Aorta (tissue), 5 donors: ENCODE results near the gene PROC. TPM values are rescaled to one million over a fixed set of nuclear protein-coding genes. Genes with fewer than 3 reads are reported as not detected.
A peak's percentile ranks its signal among the peaks of the same experiment; 100 is the strongest.
"Not testable (repeated sequence)": the region's sequence is repeated elsewhere in the genome, so short reads cannot be mapped to it uniquely, and the experiment has no call there.

ENCODE experiments used
- ATAC-seq: fragments of 200-7000 bp; cut with Tn5 transposase; one replicate; pipeline ENCODE4 v1.9.1; 2022; ENCODE audit warnings: moderate library complexity; ENCODE audit not compliant: low FRiP score
- DNase-seq, 2 donors: peaks; one replicate each; pipeline ENCODE4 v3.0.0-alpha.2; 2020
- H3K27ac ChIP-seq, 2 donors: one replicate each; pipeline ENCODE4 v1.5.1; 2013; ENCODE audit warnings: low read length in 2 of 2, mild to moderate bottlenecking in 2 of 2, moderate library complexity in 2 of 2, control low read depth in 1 of 2, inconsistent platforms in 1 of 2, low read depth in 1 of 2
- H3K27me3 ChIP-seq, 2 donors: one replicate each; pipeline ENCODE4 v1.6.1; 2013; ENCODE audit warnings: control low read depth in 1 of 2, low read length in 1 of 2, mild to moderate bottlenecking in 1 of 2, moderate library complexity in 1 of 2; ENCODE audit not compliant: insufficient read depth in 2 of 2, control insufficient read depth in 1 of 2
- H3K36me3 ChIP-seq, 2 donors: one replicate each; pipeline ENCODE4 v1.6.1; 2013; ENCODE audit warnings: control low read depth in 1 of 2, low read length in 1 of 2, mild to moderate bottlenecking in 1 of 2; ENCODE audit not compliant: insufficient read depth in 2 of 2, control insufficient read depth in 1 of 2
- H3K4me1 ChIP-seq, 2 donors: one replicate each; pipeline ENCODE4 v1.6.1; 2013; ENCODE audit warnings: low read length in 2 of 2, control low read depth in 1 of 2, mild to moderate bottlenecking in 1 of 2, moderate library complexity in 1 of 2; ENCODE audit not compliant: insufficient read depth in 2 of 2, control insufficient read depth in 1 of 2
- H3K4me3 ChIP-seq, 2 donors: one replicate each; pipeline ENCODE4 v1.5.1; 2013; ENCODE audit warnings: low read length in 2 of 2, control low read depth in 1 of 2, mild to moderate bottlenecking in 1 of 2
- H3K9me3 ChIP-seq: one replicate; pipeline ENCODE4 v1.6.1; 2013; ENCODE audit warnings: mild to moderate bottlenecking, low read length; ENCODE audit not compliant: control insufficient read depth
- WGBS, 2 donors: extraction: QIAGEN DNeasy Blood & Tissue Kit; methylation state at CpG; one replicate each; pipeline ENCODE4 v1.1.7; 2013; 5-methylcytosine and 5-hydroxymethylcytosine counted together
- intact Hi-C, 2 donors: fragments of 100-400 bp; cut with DNase I; formaldehyde crosslinking; loops; one replicate each; pipeline versions ENCODE4 v1.14.2 to v1.15.0; 2022
- polyA plus RNA-seq, 2 donors: library from polyadenylated mRNA; stranded (reverse); fragments of 200-250 nt; gene quantifications; one replicate each; pipeline ENCODE4 v1.2.3, GENCODE V29; 2013
- total RNA-seq, 2 donors: library from RNA; stranded (reverse); fragmentation: NEBNext Ultra II Directional; extraction: Animal tissue kit (Norgen Biotek cat#: 25700); gene quantifications; one replicate each; pipeline ENCODE4 v1.2.1, GENCODE V29; 2021
- donor health status: healthy with polysubstance abuse.
- donor health status: Bipolar disorder and iron deficiency.
- donor health status: DM: no; HTN: no; CAD: no.
- donor health status: DM: no; HTN: no; CAD: no.
- donor health status: DM: yes; HTN: yes; CAD: no.

PROC gene
- total and polyA plus RNA-seq, 4 donors, result 0.26 to 0.58 (median 0.50) TPM; not detected in 1

DNA sequence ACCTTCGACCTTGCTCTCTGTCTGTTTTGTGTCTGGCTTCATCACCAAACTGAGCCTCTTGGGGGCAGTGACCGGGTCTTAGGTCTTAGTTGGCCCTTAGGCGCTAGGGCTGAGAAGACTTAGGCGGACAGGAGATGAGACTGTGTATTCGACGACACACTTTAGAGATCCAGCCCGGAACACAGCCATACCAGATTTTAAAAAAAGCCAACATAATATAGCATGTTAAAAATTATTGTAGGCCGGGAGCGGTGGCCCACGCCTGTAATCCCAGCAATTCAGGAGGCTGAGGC, 9.5 kb upstream of the PROC start:
- no peaks in the 10 kb centered on the region for H3K9me3 ChIP-seq
- DNase-seq, result no peak
- no peak for ATAC-seq
- H3K27ac ChIP-seq, result peak overlapping the region; percentile 87 to 89
- H3K27me3 ChIP-seq, result no peaks in the 10 kb centered on the region
- no peaks in the 10 kb centered on the region for H3K36me3 ChIP-seq
- H3K4me3 ChIP-seq, result no peak overlapping the region
- intact Hi-C loops, result no loop called here
- peaks cover 0 to 2% of the 10 kb centered on the region in 2 donors for H3K4me1 ChIP-seq
- WGBS, 2 donors, result 86 to 88% methylated on average over 10 of the region's 10 CpGs

DNA sequence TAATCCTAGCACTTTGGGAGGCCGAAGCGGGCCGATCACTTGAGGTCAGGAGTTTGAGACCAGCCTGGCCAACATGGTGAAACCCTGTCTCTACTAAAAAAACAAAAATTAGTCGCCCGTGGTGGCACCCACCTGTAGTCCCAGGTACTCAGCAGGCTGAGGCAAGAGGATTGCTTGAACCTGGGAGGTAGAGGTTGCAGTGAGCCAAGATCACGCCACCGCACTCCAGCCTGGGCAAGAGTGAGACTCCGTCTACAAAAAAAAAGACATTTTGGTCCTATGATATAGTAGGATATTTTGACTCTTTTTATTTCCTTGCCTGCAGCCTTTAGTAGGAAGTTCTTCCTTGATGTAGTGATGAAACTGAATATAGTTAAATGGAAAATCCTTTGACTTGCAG, 8.5 kb upstream of the PROC start:
- 91 to 93% methylated on average over 8 of the region's 8 CpGs for WGBS, 2 donors
- H3K27ac ChIP-seq, H3K4me1 ChIP-seq, H3K9me3 ChIP-seq, H3K4me3 ChIP-seq, DNase-seq, H3K36me3 ChIP-seq, ATAC-seq, H3K27me3 ChIP-seq: not testable (repeated sequence)
- intact Hi-C loops, result loop anchor here (5.0 to 10.0 kb wide), 2 partner anchors 37 to 45 kb away; no protein-coding TSS in a partner anchor

DNA sequence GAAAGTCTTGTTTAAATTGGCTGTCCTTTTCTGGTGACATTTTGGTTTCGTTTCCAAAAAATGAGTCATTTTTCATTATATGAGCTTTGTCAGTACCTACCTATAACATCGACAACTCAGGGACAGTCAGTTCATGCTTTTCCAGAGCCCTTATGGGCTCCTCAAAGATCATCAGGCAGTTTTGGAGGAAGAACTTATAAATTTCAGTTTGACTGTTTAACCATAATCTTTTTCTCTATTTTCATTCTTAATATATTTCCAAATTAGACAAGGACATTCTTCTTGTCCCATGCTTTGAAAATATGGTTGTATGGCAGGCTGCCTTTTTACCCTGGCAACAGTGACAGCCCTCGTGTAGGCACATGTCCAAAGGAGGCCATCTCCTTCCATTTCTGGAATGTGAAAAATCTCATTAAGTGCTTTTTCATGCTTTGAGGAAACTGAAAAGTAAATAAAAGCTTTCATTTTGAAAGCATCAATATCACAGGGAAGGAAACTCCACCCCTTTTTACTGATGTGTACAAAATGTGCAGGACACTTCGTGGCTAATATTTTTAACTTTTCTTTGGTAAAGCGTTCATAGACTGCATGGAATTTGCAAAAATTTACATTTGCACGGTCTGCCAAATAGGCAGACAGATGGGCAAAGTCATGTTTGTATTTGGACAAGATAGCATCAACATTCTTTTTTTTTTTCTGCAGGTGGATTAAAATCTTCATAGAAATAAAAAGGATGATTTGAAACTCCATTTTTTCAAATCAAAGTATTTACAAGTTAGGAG, 7.2 kb upstream of the PROC start:
- no peaks in the 10 kb centered on the region for H3K36me3 ChIP-seq
- DNase-seq (no peak), ATAC-seq (no peak)
- intact Hi-C loops, result loop anchor here (5.0 to 10.0 kb wide), 2 partner anchors 39 to 46 kb away; no protein-coding TSS in a partner anchor
- H3K4me3 ChIP-seq, result no peak overlapping the region
- H3K4me1 ChIP-seq, result peaks cover 2 to 3% of the 10 kb centered on the region in 2 donors
- 3 to 5% methylated on average over 6 of the region's 6 CpGs for WGBS, 2 donors
- H3K27me3 ChIP-seq, result no peaks in the 10 kb centered on the region
- H3K9me3 ChIP-seq, result no peaks in the 10 kb centered on the region
- peak overlapping the region; percentile 52 to 80 for H3K27ac ChIP-seq

DNA sequence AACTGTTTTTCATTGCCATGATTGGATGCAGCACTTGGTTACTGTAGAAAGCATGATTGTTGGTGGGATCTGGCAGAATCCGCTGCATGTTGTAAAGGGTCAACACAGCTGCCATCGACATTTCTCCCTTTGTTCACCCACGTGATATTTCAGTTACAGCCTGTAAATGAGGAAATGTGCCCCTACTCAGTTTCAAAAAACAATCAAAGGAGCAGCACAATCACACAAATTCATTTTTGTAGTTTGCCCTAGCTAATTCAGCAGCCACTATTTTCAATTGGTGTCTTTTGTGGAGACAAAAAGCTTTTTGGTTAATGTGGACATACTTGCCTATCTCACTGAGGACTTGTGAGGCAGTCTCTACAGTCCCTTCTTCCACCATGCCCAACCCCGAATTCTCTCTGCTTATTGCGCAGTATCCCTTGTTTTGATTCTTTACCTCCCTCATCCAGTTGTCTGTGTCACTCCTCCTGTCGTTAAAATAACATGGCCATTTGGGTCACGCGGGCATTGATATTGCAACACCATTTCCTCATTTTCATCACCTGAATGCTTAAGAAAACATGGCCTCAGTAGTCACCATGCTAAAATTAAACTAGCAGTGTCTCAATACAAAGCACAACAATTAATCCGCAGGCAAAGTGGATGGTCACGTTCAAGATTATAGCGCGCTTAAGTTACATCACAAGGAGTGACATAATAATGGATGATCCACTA, 6.4 kb upstream of the PROC start:
- H3K36me3 ChIP-seq, result no peaks in the 10 kb centered on the region
- no peak for DNase-seq
- ATAC-seq, result no peak
- H3K9me3 ChIP-seq, result no peaks in the 10 kb centered on the region
- intact Hi-C loops, result loop anchor here (5.0 to 10.0 kb wide), 2 partner anchors 40 to 47 kb away; no protein-coding TSS in a partner anchor
- no peak overlapping the region for H3K4me3 ChIP-seq
- 73 to 74% methylated on average over 12 of the region's 12 CpGs for WGBS, 2 donors
- H3K4me1 ChIP-seq, result peaks cover 2 to 3% of the 10 kb centered on the region in 2 donors
- H3K27me3 ChIP-seq, result no peaks in the 10 kb centered on the region
- H3K27ac ChIP-seq, result peak overlapping the region in 1 of 2 donors; percentile 1

DNA sequence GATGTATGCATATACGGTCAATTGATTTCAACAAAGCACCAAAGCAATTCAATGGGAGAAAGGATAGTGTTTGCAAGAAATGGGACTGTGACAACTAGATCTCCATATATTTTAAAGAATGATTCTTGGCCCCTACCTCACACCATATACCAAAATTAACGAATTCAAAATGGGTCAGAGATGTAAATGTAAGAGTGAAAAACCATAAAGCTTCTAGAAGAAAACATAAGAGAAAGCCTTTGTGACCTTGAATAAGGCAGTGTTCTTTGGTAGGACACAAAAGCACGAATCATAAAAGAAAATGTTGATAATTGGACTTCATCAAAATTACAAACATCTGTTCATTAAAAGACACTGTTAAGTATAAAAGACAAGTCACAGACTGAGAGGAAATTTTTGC, 5.0 kb upstream of the PROC start:
- no peak for ATAC-seq
- H3K4me1 ChIP-seq, result peaks cover 2 to 3% of the 10 kb centered on the region in 2 donors
- H3K9me3 ChIP-seq, result no peaks in the 10 kb centered on the region
- DNase-seq, result no peak
- no peaks in the 10 kb centered on the region for H3K36me3 ChIP-seq
- H3K27me3 ChIP-seq, result no peaks in the 10 kb centered on the region
- intact Hi-C loops, result loop anchor here (5.0 to 10.0 kb wide), 2 partner anchors 41 to 48 kb away; no protein-coding TSS in a partner anchor
- no peak overlapping the region for H3K4me3 ChIP-seq
- H3K27ac ChIP-seq, result no peak overlapping the region
- 90 to 94% methylated on average over 3 of the region's 3 CpGs for WGBS, 2 donors

DNA sequence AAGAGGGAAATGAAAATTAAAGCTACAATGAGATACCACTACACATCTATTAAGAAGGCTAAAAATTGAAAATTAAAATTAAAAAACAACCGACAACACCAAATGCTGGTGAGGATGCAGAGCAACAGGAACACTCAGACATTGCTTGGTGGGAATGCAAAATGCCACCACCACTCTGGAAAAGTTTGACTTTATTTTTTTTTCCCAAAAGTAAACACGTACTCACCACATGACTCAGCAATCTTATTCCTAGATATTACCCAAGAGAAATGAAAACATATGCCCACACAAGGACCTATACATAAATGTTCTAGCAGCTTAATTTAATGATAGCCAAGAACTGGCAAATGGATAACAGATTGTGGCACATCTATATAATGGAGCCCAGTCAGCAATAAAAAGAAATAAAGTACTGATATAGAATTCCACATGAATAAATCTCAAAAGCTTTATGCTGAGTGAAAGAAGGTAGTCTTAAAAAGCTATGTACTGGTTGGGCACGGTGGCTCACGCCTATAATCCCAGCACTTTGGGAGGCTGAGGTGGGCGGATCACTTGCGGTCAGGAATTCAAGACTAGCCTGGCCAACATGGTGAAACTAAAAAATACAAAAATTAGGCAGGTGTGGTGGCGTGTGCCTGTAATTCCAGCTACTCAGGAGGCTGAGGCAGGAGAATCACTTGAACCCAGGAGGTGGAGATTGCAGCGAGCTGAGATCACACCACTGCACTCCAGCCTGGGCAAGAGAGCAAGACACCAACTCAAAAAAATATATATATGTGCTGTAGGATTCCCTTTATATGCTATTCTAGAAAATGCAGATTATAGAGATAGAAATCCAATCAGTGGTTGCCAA, 4.2 kb upstream of the PROC start:
- ATAC-seq (no peak), DNase-seq (no peak)
- Histone ChIP-seq H3K4me1 (peaks cover 2 to 3% of the 10 kb centered on the region in 2 donors), H3K4me3 (no peak overlapping the region), H3K9me3 (no peaks in the 10 kb centered on the region), H3K27me3 (no peaks in the 10 kb centered on the region), H3K36me3 (no peaks in the 10 kb centered on the region), H3K27ac (no peak overlapping the region)
- intact Hi-C loops, result loop anchor here (5.0 to 10.0 kb wide), 2 partner anchors 42 to 49 kb away; no protein-coding TSS in a partner anchor
- WGBS, 2 donors, result 67 to 71% methylated on average over 8 of the region's 8 CpGs

DNA sequence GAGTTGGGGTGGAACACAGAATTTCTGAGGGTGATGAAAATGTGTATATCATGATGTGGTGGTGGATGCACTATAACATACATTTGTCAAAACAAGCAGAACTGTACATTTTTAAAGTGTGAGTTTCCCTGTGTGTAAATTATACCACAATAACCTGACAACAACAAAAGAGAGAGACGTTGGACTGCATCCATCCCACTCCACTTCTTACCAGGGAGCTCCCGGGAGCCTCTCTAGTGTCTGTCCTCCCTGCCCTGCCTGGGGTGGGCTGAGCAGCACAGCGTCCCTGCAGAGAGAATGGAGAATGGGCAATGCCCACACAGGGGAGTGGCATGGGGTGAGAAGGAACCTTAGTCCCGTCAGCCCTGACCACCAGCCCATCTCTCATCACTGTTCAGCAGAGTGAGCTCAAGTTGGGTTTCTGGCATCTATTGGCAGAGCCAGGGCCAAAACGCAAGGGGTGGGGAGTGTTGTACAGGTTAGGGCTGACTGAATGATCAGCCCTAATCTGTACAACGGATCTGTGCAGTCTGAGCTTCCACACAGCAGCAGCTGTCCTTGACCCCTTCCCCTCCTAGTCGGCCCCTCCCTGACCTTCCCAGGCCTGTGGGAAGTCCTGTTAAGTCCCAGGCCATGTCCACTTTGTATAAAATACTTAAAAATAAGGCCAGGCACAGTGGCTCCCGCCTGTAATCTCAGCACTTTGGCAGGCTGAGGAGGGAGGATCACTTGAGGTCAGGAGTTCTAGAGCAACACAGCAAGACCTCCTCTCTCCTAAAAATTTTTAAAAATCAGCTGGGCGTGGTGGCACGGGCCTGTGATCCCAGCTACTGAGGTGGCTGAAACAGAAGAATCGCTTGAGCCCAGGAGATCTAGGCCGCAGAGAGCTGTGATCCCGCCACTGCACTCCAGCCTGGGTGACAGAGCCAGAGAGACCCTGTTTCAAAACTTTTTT, 3.3 kb upstream of the PROC start:
- DNase-seq, result no peak
- peak overlapping the region in 1 of 2 donors; percentile 13 for H3K27ac ChIP-seq
- intact Hi-C loops, result loop anchor here (5.0 to 10.0 kb wide), 3 partner anchors 33 to 50 kb away; no protein-coding TSS in a partner anchor
- no peaks in the 10 kb centered on the region for H3K36me3 ChIP-seq
- no peak overlapping the region for H3K4me3 ChIP-seq
- 60% methylated on average over 13 of the region's 13 CpGs for WGBS, 2 donors
- H3K27me3 ChIP-seq, result no peaks in the 10 kb centered on the region
- peak; percentile 24 for ATAC-seq
- no peaks in the 10 kb centered on the region for H3K9me3 ChIP-seq
- H3K4me1 ChIP-seq, result peaks cover 2 to 3% of the 10 kb centered on the region in 2 donors
